Natural killer cell (primary cell): ENCODE results near the gene SCMH1. TPM values are rescaled to one million over a fixed set of nuclear protein-coding genes. Genes with fewer than 3 reads are reported as not detected.
A peak's percentile ranks its signal among the peaks of the same experiment; 100 is the strongest.

Experiments used
- ATAC-seq, 3 donors: fragments of 150-1000 bp in 2 of 3; fragments of 200-7000 bp in 1 of 3; cut with Tn5 transposase; 1 replicate in 1 of 3; 2 replicates in 2 of 3; pipeline ENCODE4 v1.10.0; 2021; ENCODE audit warnings: mild to moderate bottlenecking in 2 of 3, moderate library complexity in 2 of 3
- DNase-seq, 2 donors: peaks; one replicate each; pipeline versions ENCODE4 v3.0.0 to v3.0.0-alpha.2; 2013 to 2021; ENCODE audit warnings: mixed read lengths in 1 of 2
- H3K27ac ChIP-seq: one replicate; pipeline ENCODE4 v1.5.1; 2013; ENCODE audit warnings: mild to moderate bottlenecking, low read length
- H3K27me3 ChIP-seq: one replicate; pipeline ENCODE4 v1.6.1; 2013; ENCODE audit warnings: low read length; ENCODE audit not compliant: control insufficient read depth, insufficient read depth
- H3K36me3 ChIP-seq: one replicate; pipeline ENCODE4 v1.6.1; 2013; ENCODE audit warnings: low read length; ENCODE audit not compliant: control insufficient read depth, insufficient read depth
- H3K4me1 ChIP-seq: one replicate; pipeline ENCODE4 v1.6.1; 2013; ENCODE audit warnings: low read length; ENCODE audit not compliant: control insufficient read depth, insufficient read depth
- H3K4me3 ChIP-seq: one replicate; pipeline ENCODE4 v1.5.1; 2013; ENCODE audit warnings: low read length
- H3K9me3 ChIP-seq: one replicate; pipeline ENCODE4 v1.6.1; 2013; ENCODE audit warnings: low read length; ENCODE audit not compliant: control insufficient read depth, insufficient read depth
- H3K27ac Mint-ChIP-seq, 2 donors: one replicate each; pipeline ENCODE4 v1.8.0; 2022; ENCODE audit warnings: mild to moderate bottlenecking in 2 of 2, mixed read lengths in 2 of 2, moderate library complexity in 1 of 2
- H3K27me3 Mint-ChIP-seq, 2 donors: one replicate each; pipeline ENCODE4 v1.8.0; 2022; ENCODE audit warnings: low read depth in 2 of 2, mixed read lengths in 2 of 2
- H3K36me3 Mint-ChIP-seq: one replicate; pipeline ENCODE4 v1.8.0; 2022; ENCODE audit warnings: mixed read lengths
- H3K4me1 Mint-ChIP-seq, 2 donors: one replicate each; pipeline ENCODE4 v1.8.0; 2022; ENCODE audit warnings: mixed read lengths in 2 of 2
- H3K4me3 Mint-ChIP-seq: one replicate; pipeline ENCODE4 v1.8.0; 2022; ENCODE audit warnings: mild to moderate bottlenecking, moderate library complexity, mixed read lengths
- H3K9me3 Mint-ChIP-seq, 2 donors: one replicate each; pipeline ENCODE4 v1.8.0; 2022; ENCODE audit warnings: mixed read lengths in 2 of 2
- WGBS: methylation state at CpG from one replicate; pipeline ENCODE4 v1.1.7; 2013; ENCODE audit warnings: missing lambda C conversion rate; ENCODE audit not compliant: insufficient coverage; 5-methylcytosine and 5-hydroxymethylcytosine counted together
- intact Hi-C: fragments of 100-400 bp; cut with micrococcal nuclease; formaldehyde crosslinking; loops from one replicate; pipeline ENCODE4 v1.14.2; 2022
- total RNA-seq, 4 donors: library from RNA; stranded (reverse); fragments of 120-200 nt in 1 of 4; gene quantifications; one replicate each; pipeline versions ENCODE4 v1.2.3 to v1.2.4, GENCODE V29; 2013 to 2022
- TF ChIP-seq, protein P1 (sequence below): fragments of 200-600 bp; IDR thresholded peaks from one replicate; pipeline ENCODE4 v1.8.0; 2022; ENCODE audit warnings: antibody characterized with exemption

SCMH1 gene
- total RNA-seq, 3 donors from 2014 or later (not counting 1 experiment from before 2014, with no cell fraction given): 8.3 to 10.2 (median 9.1) TPM

- Mint-ChIP-seq H3K4me3 (no peak overlapping the region), H3K36me3 (no peaks in the 10 kb centered on the region), H3K27ac (no peak overlapping the region), H3K4me1 (peaks cover 0 to 12% of the 10 kb centered on the region in 2 donors), H3K9me3 (no peaks in the 10 kb centered on the region), H3K27me3 (no peaks in the 10 kb centered on the region)
- TF ChIP-seq, protein P1, sequence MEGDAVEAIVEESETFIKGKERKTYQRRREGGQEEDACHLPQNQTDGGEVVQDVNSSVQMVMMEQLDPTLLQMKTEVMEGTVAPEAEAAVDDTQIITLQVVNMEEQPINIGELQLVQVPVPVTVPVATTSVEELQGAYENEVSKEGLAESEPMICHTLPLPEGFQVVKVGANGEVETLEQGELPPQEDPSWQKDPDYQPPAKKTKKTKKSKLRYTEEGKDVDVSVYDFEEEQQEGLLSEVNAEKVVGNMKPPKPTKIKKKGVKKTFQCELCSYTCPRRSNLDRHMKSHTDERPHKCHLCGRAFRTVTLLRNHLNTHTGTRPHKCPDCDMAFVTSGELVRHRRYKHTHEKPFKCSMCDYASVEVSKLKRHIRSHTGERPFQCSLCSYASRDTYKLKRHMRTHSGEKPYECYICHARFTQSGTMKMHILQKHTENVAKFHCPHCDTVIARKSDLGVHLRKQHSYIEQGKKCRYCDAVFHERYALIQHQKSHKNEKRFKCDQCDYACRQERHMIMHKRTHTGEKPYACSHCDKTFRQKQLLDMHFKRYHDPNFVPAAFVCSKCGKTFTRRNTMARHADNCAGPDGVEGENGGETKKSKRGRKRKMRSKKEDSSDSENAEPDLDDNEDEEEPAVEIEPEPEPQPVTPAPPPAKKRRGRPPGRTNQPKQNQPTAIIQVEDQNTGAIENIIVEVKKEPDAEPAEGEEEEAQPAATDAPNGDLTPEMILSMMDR: no peak
- Histone ChIP-seq H3K4me3 (no peak overlapping the region), H3K27me3 (no peaks in the 10 kb centered on the region), H3K4me1 (no peaks in the 10 kb centered on the region), H3K27ac (no peak overlapping the region), H3K9me3 (no peaks in the 10 kb centered on the region), H3K36me3 (no peaks in the 10 kb centered on the region)
- 76% methylated on average over 3 of the region's 3 CpGs for WGBS
- ATAC-seq (peak in 2 of 3 donors; percentile 7 to 11), DNase-seq (no peak)
- intact Hi-C loops: no loop called here
Measured at GRCh38 chr1:41020654-41021053, 221.5 kb downstream of the SCMH1 start.

DNA sequence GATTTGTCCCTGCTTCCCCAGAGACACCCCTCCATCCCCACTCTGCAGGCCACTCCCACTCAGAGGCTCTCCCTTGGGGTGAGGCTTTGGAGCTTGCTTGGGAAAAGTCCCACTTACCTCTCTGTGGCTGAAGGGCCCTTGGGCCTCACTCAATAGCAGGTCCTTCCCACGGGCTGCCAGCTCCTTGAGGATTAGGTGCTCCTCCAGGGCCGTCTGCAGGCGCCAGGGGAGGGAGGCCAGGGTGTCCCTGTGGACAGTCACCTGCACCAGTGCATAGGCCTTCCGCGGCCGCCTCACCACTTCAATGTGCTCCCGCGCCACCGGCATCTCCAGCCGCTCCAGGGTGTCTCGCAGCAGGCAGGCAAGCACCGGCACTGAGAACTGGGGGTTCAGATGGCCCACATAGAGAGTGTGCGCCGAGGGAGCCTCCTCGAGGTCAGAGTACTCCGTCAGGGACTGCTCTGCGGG is 222.0 kb downstream of the SCMH1 start:
- Mint-ChIP-seq H3K9me3 (no peaks in the 10 kb centered on the region), H3K4me3 (no peak overlapping the region), H3K27ac (no peak overlapping the region), H3K36me3 (no peaks in the 10 kb centered on the region), H3K4me1 (peaks cover 0 to 13% of the 10 kb centered on the region in 2 donors), H3K27me3 (no peaks in the 10 kb centered on the region)
- 97% methylated on average over 17 of the region's 17 CpGs for WGBS
- Histone ChIP-seq H3K4me1 (no peaks in the 10 kb centered on the region), H3K4me3 (no peak overlapping the region), H3K9me3 (no peaks in the 10 kb centered on the region), H3K27me3 (no peaks in the 10 kb centered on the region), H3K36me3 (no peaks in the 10 kb centered on the region), H3K27ac (no peak overlapping the region)
- intact Hi-C loops: no loop called here
- no peak for ATAC-seq
- no peak for DNase-seq
- TF ChIP-seq, protein P1: no peak

DNA sequence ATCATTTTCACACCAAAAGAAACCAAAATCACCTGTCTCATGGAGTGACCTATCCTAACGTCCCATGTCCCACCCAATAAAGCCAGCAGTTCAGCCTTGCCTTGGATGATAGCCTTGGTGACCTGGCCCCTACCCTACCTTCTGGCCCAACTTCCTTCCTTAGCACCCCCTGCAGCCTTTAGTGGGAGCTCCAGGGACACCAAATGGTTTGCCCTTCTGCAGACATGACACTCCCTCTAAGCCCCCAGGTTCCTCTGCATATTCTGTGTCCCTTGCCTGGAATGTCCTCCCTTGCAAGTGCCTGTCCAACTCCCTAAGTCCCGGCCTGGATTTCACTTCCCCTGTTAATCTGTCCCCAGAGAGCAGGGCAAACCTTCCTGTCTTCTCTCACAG is 222.8 kb downstream of the SCMH1 start:
- H3K27me3 Mint-ChIP-seq: no peaks in the 10 kb centered on the region
- no peaks in the 10 kb centered on the region for H3K36me3 ChIP-seq

More for the DNA sequence above, 222.8 kb downstream of the SCMH1 start:
- no peaks in the 10 kb centered on the region for H3K27me3 ChIP-seq
- intact Hi-C loops: no loop called here
- H3K4me1 ChIP-seq: no peaks in the 10 kb centered on the region
- no peaks in the 10 kb centered on the region for H3K9me3 Mint-ChIP-seq
- ATAC-seq (no peak), DNase-seq (no peak)
- TF ChIP-seq, protein P1: no peak
- peak overlapping the region in 1 of 2 donors; percentile 50 for H3K27ac Mint-ChIP-seq
- H3K4me1 Mint-ChIP-seq: peaks cover 0 to 21% of the 10 kb centered on the region in 2 donors
- no peak overlapping the region for H3K27ac ChIP-seq
- no peak overlapping the region for H3K4me3 Mint-ChIP-seq
- H3K9me3 ChIP-seq: no peaks in the 10 kb centered on the region
- no peaks in the 10 kb centered on the region for H3K36me3 Mint-ChIP-seq
- H3K4me3 ChIP-seq: no peak overlapping the region
- WGBS: 72% methylated on average over 2 of the region's 2 CpGs
